ENCODE data around the gene EBLN1.
A peak's percentile ranks its signal among the peaks of the same experiment; 100 is the strongest.

The EBLN1 gene

DNA sequence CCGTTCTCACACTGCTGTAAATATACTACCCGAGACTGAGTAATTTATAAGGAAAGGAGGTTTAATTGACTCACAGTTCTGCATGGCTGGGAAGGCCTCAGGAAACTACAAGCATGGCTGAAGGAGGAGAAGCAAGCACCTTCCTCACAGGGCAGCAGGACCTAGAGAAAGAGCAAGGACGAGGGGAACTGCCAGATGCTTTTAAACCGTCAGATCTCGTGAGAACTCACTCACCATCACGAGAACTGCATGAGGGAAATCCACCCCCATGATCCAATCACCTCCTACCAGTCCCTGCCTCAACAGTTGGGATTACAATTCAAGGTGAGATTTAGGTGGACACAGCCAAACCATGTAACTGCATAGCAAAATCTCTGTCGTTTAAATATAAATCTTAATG is at the start of gene EBLN1:
TSS of gene EBLN1 (minus strand) at position 174 of the 400 bp plus-strand sequence. CDS start 8,032 bp downstream, outside the sequence.
- H3K9me3 Mint-ChIP-seq: peaks cover under 1% of the 10 kb centered on the region
- peak within 1 kb of the TSS; percentile 53 for H3K27ac Mint-ChIP-seq
- peaks cover 6% of the 10 kb centered on the region for H3K4me1 Mint-ChIP-seq
- no peak within 1 kb of the TSS for H3K4me3 Mint-ChIP-seq
- no peak for TF ChIP-seq CTCF (IDR thresholded peaks at IDR 0.05)
- peaks cover 10% of the 10 kb centered on the region for H3K27me3 Mint-ChIP-seq (ENCODE audit: low read depth, poor library complexity)
- H3K36me3 Mint-ChIP-seq (ENCODE audit: low read depth): no peaks in the 10 kb centered on the region
- no peak for DNase-seq

DNA sequence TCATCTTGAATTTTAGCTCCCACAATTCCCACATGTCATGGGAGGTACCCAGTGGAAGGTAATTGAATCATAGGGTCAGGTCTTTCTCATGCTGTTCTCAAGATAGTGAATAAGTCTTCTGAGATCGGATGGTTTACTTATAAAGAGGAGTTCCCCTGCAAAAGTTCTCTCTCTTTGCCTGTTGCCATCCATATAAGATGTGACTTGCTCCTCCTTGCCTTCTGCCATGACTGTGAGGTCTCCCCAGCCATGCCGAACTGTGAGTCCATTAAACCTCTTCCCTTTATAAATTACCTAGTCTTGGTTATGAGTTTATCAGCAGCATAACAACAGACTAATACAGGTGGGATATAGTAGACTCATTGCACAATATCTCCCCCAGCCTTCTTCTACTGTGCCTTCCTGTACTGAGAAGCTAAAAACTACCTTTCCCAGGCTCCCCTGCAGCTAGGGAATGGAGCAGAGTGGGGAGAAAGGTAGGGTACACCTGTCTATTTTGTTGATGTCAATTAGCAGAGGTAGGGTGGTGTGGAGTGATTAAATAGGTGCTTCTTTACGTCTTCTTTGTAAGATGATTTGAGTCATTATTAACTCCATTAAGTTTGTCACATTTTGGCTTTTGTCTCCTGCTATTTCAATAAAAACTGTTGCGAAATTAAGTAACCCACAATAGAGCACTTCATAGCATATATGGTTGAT is 48.2 kb upstream of the EBLN1 start:
- H3K36me3 Mint-ChIP-seq (ENCODE audit: low read depth): no peaks in the 10 kb centered on the region
- H3K27me3 Mint-ChIP-seq (ENCODE audit: low read depth, poor library complexity): peaks cover 28% of the 10 kb centered on the region
- no peak for DNase-seq
- no peaks in the 10 kb centered on the region for H3K4me1 Mint-ChIP-seq
- H3K4me3 Mint-ChIP-seq: no peak overlapping the region
- peaks cover 13% of the 10 kb centered on the region for H3K9me3 Mint-ChIP-seq
- no peak overlapping the region for H3K27ac Mint-ChIP-seq
- TF ChIP-seq CTCF (IDR thresholded peaks at IDR 0.05): no peak

DNA sequence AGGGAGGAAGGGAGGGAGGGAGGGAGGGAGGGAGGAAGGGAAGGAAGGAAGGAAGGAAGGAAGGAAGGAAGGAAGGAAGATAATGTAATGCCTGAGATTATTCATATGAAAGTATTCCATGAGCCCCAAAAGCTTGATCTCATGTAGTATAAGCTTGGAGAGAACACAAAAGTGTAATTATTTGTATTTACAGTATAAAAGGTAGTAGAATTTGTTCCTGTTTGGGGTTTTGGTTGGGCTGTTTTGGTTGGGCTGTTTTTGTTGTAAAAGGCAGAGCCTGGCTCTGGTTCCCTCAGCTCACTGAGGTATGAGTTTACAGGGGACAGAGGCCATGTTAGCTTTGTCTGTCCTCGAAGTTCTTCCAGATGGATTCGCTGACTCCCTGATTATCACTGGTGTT is 45.3 kb upstream of the EBLN1 start:
- no peaks in the 10 kb centered on the region for H3K4me1 Mint-ChIP-seq
- no peak for TF ChIP-seq CTCF (IDR thresholded peaks at IDR 0.05)
- no peak overlapping the region for H3K4me3 Mint-ChIP-seq
- peaks cover 34% of the 10 kb centered on the region for H3K27me3 Mint-ChIP-seq (ENCODE audit: low read depth, poor library complexity)
- no peak overlapping the region for H3K27ac Mint-ChIP-seq
- DNase-seq: no peak
- no peaks in the 10 kb centered on the region for H3K36me3 Mint-ChIP-seq (ENCODE audit: low read depth)
- H3K9me3 Mint-ChIP-seq: peaks cover 13% of the 10 kb centered on the region

DNA sequence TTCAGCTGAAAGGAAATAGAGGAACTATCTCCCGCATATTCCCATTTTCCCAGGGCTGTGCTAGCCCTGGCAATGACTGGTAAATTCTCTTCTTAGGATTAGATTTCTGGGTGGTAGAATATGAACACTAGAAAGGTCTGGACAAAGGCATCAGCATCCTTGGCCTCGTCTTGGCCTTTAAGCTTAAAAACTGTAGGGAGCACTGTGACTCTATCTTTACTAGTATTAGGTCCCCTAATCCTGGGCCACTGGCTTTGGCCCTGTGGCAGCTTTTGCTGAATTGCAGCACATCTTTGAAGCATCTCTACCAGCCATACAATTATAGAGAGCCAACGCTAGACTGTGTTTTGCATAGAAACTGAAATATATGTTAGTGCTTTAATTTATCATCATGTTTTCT is 41.5 kb upstream of the EBLN1 start:
- no peaks in the 10 kb centered on the region for H3K4me1 Mint-ChIP-seq
- H3K27ac Mint-ChIP-seq: no peak overlapping the region
- no peak overlapping the region for H3K4me3 Mint-ChIP-seq
- no peaks in the 10 kb centered on the region for H3K9me3 Mint-ChIP-seq
- H3K36me3 Mint-ChIP-seq (ENCODE audit: low read depth): no peaks in the 10 kb centered on the region
- TF ChIP-seq CTCF (IDR thresholded peaks at IDR 0.05): no peak
- DNase-seq: no peak
- peaks cover 64% of the 10 kb centered on the region for H3K27me3 Mint-ChIP-seq (ENCODE audit: low read depth, poor library complexity)

- TF ChIP-seq CTCF (IDR thresholded peaks at IDR 0.05): no peak
- no peak for DNase-seq
- Mint-ChIP-seq H3K4me3 (no peak overlapping the region), H3K36me3 (ENCODE audit: low read depth) (no peaks in the 10 kb centered on the region), H3K4me1 (no peaks in the 10 kb centered on the region), H3K9me3 (no peaks in the 10 kb centered on the region), H3K27ac (no peak overlapping the region), H3K27me3 (ENCODE audit: low read depth, poor library complexity) (peaks cover 72% of the 10 kb centered on the region)
Measured at GRCh38 chr10:22258471-22258870, 40.7 kb upstream of the EBLN1 start.

- no peak for TF ChIP-seq CTCF (IDR thresholded peaks at IDR 0.05)
- Mint-ChIP-seq H3K27me3 (ENCODE audit: low read depth, poor library complexity) (peaks cover 79% of the 10 kb centered on the region), H3K4me1 (peaks cover 18% of the 10 kb centered on the region), H3K27ac (no peak overlapping the region), H3K36me3 (ENCODE audit: low read depth) (no peaks in the 10 kb centered on the region), H3K9me3 (no peaks in the 10 kb centered on the region), H3K4me3 (peak overlapping the region; percentile 85)
- DNase-seq: peak; percentile 44
Measured at GRCh38 chr10:22253580-22253882, 35.7 kb upstream of the EBLN1 start.
